Body of pancreas (tissue), 4 donors: ENCODE data around the gene PDE7B. TPM values are rescaled to one million over a fixed set of nuclear protein-coding genes. Genes with fewer than 3 reads are reported as not detected.

Experiments used
- ATAC-seq: fragments of 150-250 bp; one replicate; pipeline ENCODE4 v1.9.1; 2016
- DNase-seq, 4 donors: peaks; one replicate each; pipeline ENCODE4 v3.0.0-alpha.2; 2019
- H3K27ac ChIP-seq, 4 donors: fragments of 200-600 bp; sonication (generic); 1 replicate in 3 of 4; 2 replicates in 1 of 4; pipeline versions ENCODE4 v1.5.1 to v1.6.1; 2016 to 2019; ENCODE audit warnings: mild to moderate bottlenecking in 1 of 4, mixed read lengths in 1 of 4, moderate library complexity in 1 of 4
- H3K27me3 ChIP-seq, 2 donors: fragments of 200-600 bp; sonication (generic); one replicate each; pipeline ENCODE4 v1.6.0; 2016; ENCODE audit warnings: mild to moderate bottlenecking in 1 of 2
- H3K36me3 ChIP-seq, 2 donors: fragments of 200-600 bp; sonication (generic); replicated peaks in 1 of 2; 2 replicates each; pipeline ENCODE4 v1.5.1; 2016; ENCODE audit warnings: low read depth in 2 of 2; ENCODE audit not compliant: insufficient read depth in 1 of 2
- H3K4me1 ChIP-seq: fragments of 200-600 bp; sonication (generic); one replicate; pipeline ENCODE4 v1.6.0; 2016
- H3K4me3 ChIP-seq, 2 donors: fragments of 200-600 bp; sonication (generic); 1 replicate in 1 of 2; 2 replicates in 1 of 2; pipeline ENCODE4 v1.5.1; 2016 to 2019
- H3K9me3 ChIP-seq, 3 donors: fragments of 200-600 bp; sonication (generic); 1 replicate in 2 of 3; 2 replicates in 1 of 3; pipeline ENCODE4 v1.5.1; 2016
- CTCF ChIP-seq, 7 experiments: fragments of 450-650 bp in 4 of 7; fragments of 200-600 bp in 3 of 7; sonication (generic) in 3 of 7; IDR thresholded peaks; one replicate each; pipeline ENCODE4 v1.5.1; 2016 to 2019; ENCODE audit warnings: antibody characterized with exemption in 7 of 7
- POLR2A ChIP-seq, 3 donors: fragments of 450-650 bp; IDR thresholded peaks; one replicate each; pipeline ENCODE4 v1.6.1; 2016; ENCODE audit warnings: antibody characterized with exemption in 3 of 3, mild to moderate bottlenecking in 2 of 3
- WGBS, 2 donors: methylation state at CpG; one replicate each; pipeline ENCODE4 v1.1.5; 2017; 5-methylcytosine and 5-hydroxymethylcytosine counted together
- intact Hi-C: fragments of 100-400 bp; cut with DNase I; formaldehyde crosslinking; loops from one replicate; pipeline ENCODE4 v1.15.1; 2023
- total RNA-seq, 2 donors: library from RNA; depleted of rRNA; stranded (reverse); fragments of >200 nt; gene quantifications; one replicate each; pipeline ENCODE4 v1.1.0, GENCODE V29; 2016

The PDE7B gene
- total RNA-seq, 2 donors from 2014 or later, result 1.0 to 2.3 TPM

- Histone ChIP-seq H3K36me3 (no peaks in the 10 kb centered on the region), H3K27ac (no peak overlapping the region), H3K4me3 (no peak overlapping the region), H3K4me1 (no peaks in the 10 kb centered on the region), H3K27me3 (no peaks in the 10 kb centered on the region), H3K9me3 (no peaks in the 10 kb centered on the region)
- DNase-seq, result peak in 1 of 4 donors; percentile 20
- no peak for TF ChIP-seq CTCF (IDR thresholded peaks at IDR 0.05)
- no peak for TF ChIP-seq POLR2A (IDR thresholded peaks at IDR 0.05)
- intact Hi-C loops, result no loop called here
- WGBS, 2 donors, result 63 to 66% methylated on average over 15 of the region's 15 CpGs
- ATAC-seq, result peak; percentile 55
Measured at GRCh38 chr6:136014454-136015437, 163.2 kb downstream of the PDE7B start.

GRCh38 chr6:136015531-136015930 lies 164.0 kb downstream of the PDE7B start:
- no peak overlapping the region for H3K4me3 ChIP-seq
- 63 to 67% methylated on average over 4 of the region's 4 CpGs for WGBS, 2 donors
- TF ChIP-seq POLR2A (IDR thresholded peaks at IDR 0.05), result no peak
- no peak for TF ChIP-seq CTCF (IDR thresholded peaks at IDR 0.05)
- H3K4me1 ChIP-seq, result no peaks in the 10 kb centered on the region
- no peaks in the 10 kb centered on the region for H3K36me3 ChIP-seq
- intact Hi-C loops, result no loop called here
- H3K27ac ChIP-seq, result no peak overlapping the region
- H3K27me3 ChIP-seq, result no peaks in the 10 kb centered on the region
- DNase-seq, result no peak
- H3K9me3 ChIP-seq, result no peaks in the 10 kb centered on the region
- ATAC-seq, result no peak

GRCh38 chr6:136016228-136017225 lies 165.0 kb downstream of the PDE7B start:
- H3K4me1 ChIP-seq, result no peaks in the 10 kb centered on the region
- 76 to 81% methylated on average over 9 of the region's 9 CpGs for WGBS, 2 donors
- no peaks in the 10 kb centered on the region for H3K36me3 ChIP-seq
- no peaks in the 10 kb centered on the region for H3K9me3 ChIP-seq
- ATAC-seq (no peak), DNase-seq (no peak)
- no peak overlapping the region for H3K27ac ChIP-seq
- H3K4me3 ChIP-seq, result no peak overlapping the region
- H3K27me3 ChIP-seq, result no peaks in the 10 kb centered on the region
- TF ChIP-seq CTCF (IDR thresholded peaks at IDR 0.05) (no peak), POLR2A (IDR thresholded peaks at IDR 0.05) (no peak)
- intact Hi-C loops, result no loop called here

GRCh38 chr6:136020691-136021090 lies 169.2 kb downstream of the PDE7B start:
- no peak for TF ChIP-seq POLR2A (IDR thresholded peaks at IDR 0.05)
- TF ChIP-seq CTCF (IDR thresholded peaks at IDR 0.05), result no peak
- Histone ChIP-seq H3K36me3 (no peaks in the 10 kb centered on the region), H3K4me3 (no peak overlapping the region), H3K27ac (no peak overlapping the region), H3K9me3 (no peaks in the 10 kb centered on the region), H3K4me1 (no peaks in the 10 kb centered on the region), H3K27me3 (no peaks in the 10 kb centered on the region)
- 61 to 62% methylated on average over 2 of the region's 2 CpGs for WGBS, 2 donors
- no peak for DNase-seq
- intact Hi-C loops, result no loop called here
- ATAC-seq, result no peak
